A673 (cell line): ENCODE measurements around the gene ARHGAP15. TPM values are rescaled to one million over a fixed set of nuclear protein-coding genes. Genes with fewer than 3 reads are reported as not detected.

Source experiments
- BruUV-seq: library from RNA; stranded (reverse); fragments of 400-500 nt; replicated peaks from 2 replicates; lab custom pipeline; 2021; lab: Mats Ljungman, UMichigan
- CTCF ChIA-PET: fragments of 300-600 bp; sonication (Branson Sonifier 250); formaldehyde crosslinking; loops from one replicate; lab custom pipeline; 2022; ENCODE audit warnings: antibody characterized with exemption; lab: Charles Lee
- POLR2A ChIA-PET: fragments of 300-600 bp; sonication (Branson Sonifier 250); formaldehyde crosslinking; loops from one replicate; lab custom pipeline; 2022; ENCODE audit warnings: antibody characterized with exemption; ENCODE audit not compliant: low non-redundant PET; lab: Charles Lee
- DNase-seq: peaks from one replicate; pipeline ENCODE4 v3.0.0-alpha.2; 2015; ENCODE audit warnings: low spot score
- H3K27ac ChIP-seq: fragments of 200-600 bp; sonication (generic); 2 replicates; pipeline ENCODE4 v1.5.1; 2016; ENCODE audit warnings: mixed run types, low read depth, mild to moderate bottlenecking, mixed read lengths, antibody characterized with exemption, low read length; ENCODE audit not compliant: poor library complexity, severe bottlenecking
- H3K27me3 ChIP-seq: fragments of 200-600 bp; sonication (generic); replicated peaks from 2 replicates; pipeline ENCODE4 v1.6.1; 2017; ENCODE audit warnings: mixed run types, low read depth, mild to moderate bottlenecking, mixed read lengths, antibody characterized with exemption, low read length; ENCODE audit not compliant: insufficient read depth, poor library complexity
- H3K36me3 ChIP-seq: fragments of 200-600 bp; sonication (generic); 2 replicates; pipeline ENCODE4 v1.6.1; 2016; ENCODE audit warnings: mixed run types, mild to moderate bottlenecking, mixed read lengths, antibody characterized with exemption, low read length; ENCODE audit not compliant: insufficient read depth, poor library complexity, severe bottlenecking
- H3K4me1 ChIP-seq: fragments of 200-600 bp; sonication (generic); 2 replicates; pipeline ENCODE4 v1.6.1; 2017; ENCODE audit warnings: mixed run types, mild to moderate bottlenecking, mixed read lengths, antibody characterized with exemption, low read length; ENCODE audit not compliant: insufficient read depth, poor library complexity, severe bottlenecking
- H3K4me3 ChIP-seq: fragments of 200-600 bp; sonication (generic); 2 replicates; pipeline ENCODE4 v1.5.1; 2016; ENCODE audit warnings: low read depth, mixed run types, mild to moderate bottlenecking, mixed read lengths, low read length; ENCODE audit not compliant: poor library complexity, severe bottlenecking
- H3K9me3 ChIP-seq: fragments of 200-600 bp; sonication (generic); 2 replicates; pipeline ENCODE4 v1.6.1; 2016; ENCODE audit warnings: mixed run types, low read depth, mild to moderate bottlenecking, mixed read lengths, antibody characterized with exemption, low read length; ENCODE audit not compliant: poor library complexity, severe bottlenecking
- CTCF ChIP-seq: fragments of 300-800, 200-600 bp; sonication (generic); conservative IDR thresholded peaks from 2 replicates; pipeline ENCODE4 v1.5.1; 2017; ENCODE audit warnings: low read depth, mild to moderate bottlenecking, antibody characterized with exemption, low read length, moderate library complexity, mixed read lengths
- EZH2 ChIP-seq: fragments of 200-600 bp; sonication (generic); IDR thresholded peaks from 2 replicates; pipeline ENCODE4 v1.6.1; 2017; ENCODE audit warnings: borderline replicate concordance, low read depth, mild to moderate bottlenecking, mixed read lengths, antibody characterized with exemption, low read length; ENCODE audit not compliant: poor library complexity, severe bottlenecking
- intact Hi-C: fragments of 100-400 bp; cut with micrococcal nuclease; formaldehyde crosslinking; loops from one replicate; pipeline ENCODE4 v1.10.0; 2022; ENCODE audit not compliant: unreplicated experiment
- total RNA-seq: library from RNA; stranded (reverse); gene quantifications from 2 replicates; pipeline ENCODE4 v1.2.3, GENCODE V29; 2021

The ARHGAP15 gene
- total RNA-seq, 1 experiment from 2014 or later: not detected

GRCh38 chr2:143497726-143498125 is 368.5 kb downstream of the ARHGAP15 start:
- Histone ChIP-seq H3K27me3 (no peaks in the 10 kb centered on the region), H3K36me3 (no peaks in the 10 kb centered on the region), H3K4me1 (no peaks in the 10 kb centered on the region), H3K9me3 (peaks cover 12% of the 10 kb centered on the region), H3K27ac (no peak overlapping the region), H3K4me3 (no peak overlapping the region)
- intact Hi-C loops: no loop called here
- CTCF ChIA-PET: no interaction called here
- TF ChIP-seq EZH2: no peak
- no peak for TF ChIP-seq CTCF
- BruUV-seq: no TSS peak
- DNase-seq: no peak
- POLR2A ChIA-PET: no interaction called here

GRCh38 chr2:143498496-143498895 is 369.3 kb downstream of the ARHGAP15 start:
- H3K4me3 ChIP-seq: no peak overlapping the region
- intact Hi-C loops: no loop called here
- BruUV-seq: no TSS peak
- no peaks in the 10 kb centered on the region for H3K36me3 ChIP-seq
- no peak for DNase-seq
- no peaks in the 10 kb centered on the region for H3K27me3 ChIP-seq
- H3K27ac ChIP-seq: no peak overlapping the region
- CTCF ChIA-PET: no interaction called here
- peaks cover 12% of the 10 kb centered on the region for H3K9me3 ChIP-seq
- no peaks in the 10 kb centered on the region for H3K4me1 ChIP-seq
- no peak for TF ChIP-seq CTCF
- TF ChIP-seq EZH2: no peak
- POLR2A ChIA-PET: no interaction called here

- TF ChIP-seq CTCF (no peak), EZH2 (no peak)
- H3K27me3 ChIP-seq: no peaks in the 10 kb centered on the region
- ChIA-PET POLR2A (no interaction called here), CTCF (no interaction called here)
- peaks cover 8% of the 10 kb centered on the region for H3K9me3 ChIP-seq
- BruUV-seq: no TSS peak
- H3K4me3 ChIP-seq: no peak overlapping the region
- intact Hi-C loops: no loop called here
- H3K36me3 ChIP-seq: no peaks in the 10 kb centered on the region
- DNase-seq: no peak
- H3K27ac ChIP-seq: no peak overlapping the region
- no peaks in the 10 kb centered on the region for H3K4me1 ChIP-seq
Measured at GRCh38 chr2:143499061-143499460, 369.8 kb downstream of the ARHGAP15 start.
